Breast epithelium (tissue), 4 donors: ENCODE measurements around the gene PKHD1. TPM values are rescaled to one million over a fixed set of nuclear protein-coding genes. Genes with fewer than 3 reads are reported as not detected.

Source experiments
- DNase-seq, 2 donors: peaks; one replicate each; pipeline ENCODE4 v3.0.0-alpha.2; 2019; ENCODE audit warnings: low spot score in 2 of 2
- H3K27ac ChIP-seq, 2 donors: fragments of 200-600 bp; sonication (generic) in 1 of 2; one replicate each; pipeline ENCODE4 v1.5.1; 2016 to 2019; ENCODE audit warnings: mild to moderate bottlenecking in 1 of 2
- H3K27me3 ChIP-seq, 2 donors: fragments of 200-600 bp; sonication (generic) in 1 of 2; one replicate each; pipeline versions ENCODE4 v1.5.1 to v1.6.0; 2017 to 2019; ENCODE audit warnings: control low read depth in 1 of 2, mild to moderate bottlenecking in 1 of 2
- H3K36me3 ChIP-seq: fragments of 200-600 bp; one replicate; pipeline ENCODE4 v1.5.1; 2019
- H3K4me1 ChIP-seq, 2 donors: fragments of 200-600 bp; sonication (generic); one replicate each; pipeline ENCODE4 v1.5.1; 2016 to 2019; ENCODE audit warnings: control low read depth in 1 of 2
- H3K4me3 ChIP-seq, 3 donors: fragments of 200-600 bp; sonication (generic); 1 replicate in 2 of 3; 2 replicates in 1 of 3; pipeline ENCODE4 v1.5.1; 2016 to 2019; ENCODE audit warnings: mild to moderate bottlenecking in 3 of 3, moderate library complexity in 2 of 3
- H3K9me3 ChIP-seq, 2 donors: fragments of 200-600 bp; sonication (generic) in 1 of 2; one replicate each; pipeline ENCODE4 v1.5.1; 2016 to 2019; ENCODE audit warnings: control low read depth in 1 of 2
- CTCF ChIP-seq, 3 donors: fragments of 450-650 bp; IDR thresholded peaks; one replicate each; pipeline ENCODE4 v1.5.1; 2016 to 2017; ENCODE audit warnings: antibody characterized with exemption in 3 of 3, mild to moderate bottlenecking in 3 of 3, moderate library complexity in 3 of 3
- POLR2A ChIP-seq: fragments of 450-650 bp; IDR thresholded peaks from one replicate; pipeline ENCODE4 v1.6.1; 2016; ENCODE audit warnings: antibody characterized with exemption, mild to moderate bottlenecking, moderate library complexity
- POLR2AphosphoS5 ChIP-seq, 3 donors: sonication (generic); formaldehyde crosslinking; IDR thresholded peaks; one replicate each; pipeline ENCODE4 v1.6.1; 2017; ENCODE audit warnings: antibody characterized with exemption in 3 of 3
- intact Hi-C: fragments of 100-400 bp; cut with DNase I; formaldehyde crosslinking; loops from one replicate; pipeline ENCODE4 v1.15.1; 2023; ENCODE audit warnings: low total_unique reads
- total RNA-seq, 3 donors: library from RNA; depleted of rRNA; stranded (reverse); fragments of >200 nt; gene quantifications; one replicate each; pipeline ENCODE4 v1.1.0, GENCODE V29; 2016

Gene PKHD1
- total RNA-seq, 3 donors from 2014 or later: 0.44 to 1.1 (median 0.66) TPM

GRCh38 chr6:52077180-52077884, 10.1 kb downstream of the PKHD1 start:
- TF ChIP-seq CTCF (IDR thresholded peaks at IDR 0.05) (no peak), POLR2AphosphoS5 (IDR thresholded peaks at IDR 0.05) (no peak), POLR2A (no peak)
- Histone ChIP-seq H3K36me3 (no peaks in the 10 kb centered on the region), H3K4me1 (no peaks in the 10 kb centered on the region), H3K9me3 (no peaks in the 10 kb centered on the region), H3K4me3 (no peak overlapping the region), H3K27ac (no peak overlapping the region), H3K27me3 (no peaks in the 10 kb centered on the region)
- no peak for DNase-seq
- intact Hi-C loops: no loop called here

- H3K27me3 ChIP-seq: no peaks in the 10 kb centered on the region
- H3K9me3 ChIP-seq: no peaks in the 10 kb centered on the region
- no peaks in the 10 kb centered on the region for H3K4me1 ChIP-seq
- H3K4me3 ChIP-seq: no peak overlapping the region
- TF ChIP-seq POLR2AphosphoS5 (IDR thresholded peaks at IDR 0.05) (no peak), CTCF (IDR thresholded peaks at IDR 0.05) (no peak), POLR2A (no peak)
- H3K36me3 ChIP-seq: no peaks in the 10 kb centered on the region
- DNase-seq: no peak
- intact Hi-C loops: no loop called here
- H3K27ac ChIP-seq: no peak overlapping the region
Observed at GRCh38 chr6:52076791-52077179, 10.6 kb downstream of the PKHD1 start.

- TF ChIP-seq POLR2A: no peak
- TF ChIP-seq POLR2AphosphoS5 (IDR thresholded peaks at IDR 0.05): no peak
- TF ChIP-seq CTCF (IDR thresholded peaks at IDR 0.05): no peak
- H3K4me1 ChIP-seq: no peaks in the 10 kb centered on the region
- no peak overlapping the region for H3K4me3 ChIP-seq
- H3K36me3 ChIP-seq: no peaks in the 10 kb centered on the region
- intact Hi-C loops: no loop called here
- no peak overlapping the region for H3K27ac ChIP-seq
- H3K27me3 ChIP-seq: no peaks in the 10 kb centered on the region
- H3K9me3 ChIP-seq: no peaks in the 10 kb centered on the region
- no peak for DNase-seq
Observed at GRCh38 chr6:52074716-52075115, 12.7 kb downstream of the PKHD1 start.

DNA sequence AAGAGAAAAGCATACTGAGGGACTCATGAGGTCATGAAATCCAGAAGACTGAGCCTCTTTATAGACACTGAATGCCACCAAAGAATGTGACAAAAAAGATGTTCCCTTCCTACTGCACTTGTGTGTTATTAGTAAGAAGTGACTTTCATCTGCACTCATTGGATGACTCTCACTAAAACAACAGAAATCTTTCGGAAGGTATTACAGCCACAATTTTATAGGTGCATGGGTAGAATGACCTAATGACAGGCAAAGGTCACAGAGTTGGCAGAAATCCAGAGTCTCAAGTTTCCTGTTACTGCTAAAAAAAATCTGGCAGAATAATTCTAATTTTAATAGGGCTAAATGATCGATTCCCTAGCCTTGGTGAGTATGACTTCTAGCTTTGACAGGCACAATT, 13.3 kb downstream of the PKHD1 start:
- Histone ChIP-seq H3K4me1 (no peaks in the 10 kb centered on the region), H3K4me3 (no peak overlapping the region), H3K9me3 (no peaks in the 10 kb centered on the region), H3K36me3 (no peaks in the 10 kb centered on the region), H3K27me3 (no peaks in the 10 kb centered on the region), H3K27ac (no peak overlapping the region)
- DNase-seq: no peak
- intact Hi-C loops: no loop called here
- TF ChIP-seq CTCF (IDR thresholded peaks at IDR 0.05) (no peak), POLR2AphosphoS5 (IDR thresholded peaks at IDR 0.05) (no peak), POLR2A (no peak)

DNA sequence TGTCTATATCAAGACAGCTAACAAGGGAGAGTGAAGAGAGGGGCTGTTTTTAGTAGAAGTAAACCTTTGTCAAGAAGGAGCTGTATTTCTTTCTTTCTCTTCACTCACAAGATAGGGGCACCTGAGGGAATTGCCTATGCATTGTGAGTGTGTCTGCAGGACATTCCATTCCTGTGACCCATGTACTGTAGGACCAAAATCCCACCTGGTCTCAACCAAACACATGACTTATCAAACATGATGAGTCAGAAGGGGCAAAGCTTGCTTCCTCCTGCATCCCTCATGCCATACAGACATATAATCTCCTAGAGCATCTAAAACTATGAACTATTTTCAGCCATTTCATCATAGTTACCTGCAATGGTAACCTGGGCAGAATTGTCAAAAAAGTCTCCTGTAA, 21.8 kb downstream of the PKHD1 start:
- no peak for DNase-seq
- intact Hi-C loops: no loop called here
- no peaks in the 10 kb centered on the region for H3K9me3 ChIP-seq
- no peak overlapping the region for H3K27ac ChIP-seq
- TF ChIP-seq CTCF (IDR thresholded peaks at IDR 0.05) (no peak), POLR2AphosphoS5 (IDR thresholded peaks at IDR 0.05) (no peak)
- no peaks in the 10 kb centered on the region for H3K27me3 ChIP-seq
- no peaks in the 10 kb centered on the region for H3K4me1 ChIP-seq
- H3K4me3 ChIP-seq: no peak overlapping the region
- H3K36me3 ChIP-seq: no peaks in the 10 kb centered on the region
